Measurements from ENCODE around the gene AKAP6.

GRCh38 chr14:32630701-32631100 lies 301.6 kb downstream of the AKAP6 start:
- TF ChIP-seq POLR2A (IDR thresholded peaks at IDR 0.05) (no peak), CTCF (IDR thresholded peaks at IDR 0.05) (no peak), POLR2AphosphoS5 (IDR thresholded peaks at IDR 0.05) (no peak)
